Mucosa of rectum (tissue), 2 donors: Measurements from ENCODE around the gene ECM2.

Experiments used
- H3K27ac ChIP-seq, 2 donors: one replicate each; pipeline ENCODE4 v1.7.0; 2013; ENCODE audit warnings: inconsistent platforms in 2 of 2, low read depth in 2 of 2, low read length in 2 of 2
- H3K27me3 ChIP-seq, 2 donors: one replicate each; pipeline ENCODE4 v1.7.0; 2013; ENCODE audit warnings: low read length in 2 of 2; ENCODE audit not compliant: control insufficient read depth in 2 of 2, insufficient read depth in 2 of 2
- H3K36me3 ChIP-seq, 2 donors: one replicate each; pipeline ENCODE4 v1.7.0; 2013; ENCODE audit warnings: low read length in 2 of 2; ENCODE audit not compliant: control insufficient read depth in 2 of 2, insufficient read depth in 2 of 2
- H3K4me1 ChIP-seq, 2 donors: one replicate each; pipeline ENCODE4 v1.7.0; 2013; ENCODE audit warnings: low read length in 2 of 2, mild to moderate bottlenecking in 1 of 2; ENCODE audit not compliant: control insufficient read depth in 2 of 2, insufficient read depth in 2 of 2
- H3K4me3 ChIP-seq, 2 donors: one replicate each; pipeline ENCODE4 v1.7.0; 2013; ENCODE audit warnings: low read length in 2 of 2
- H3K9ac ChIP-seq, 2 donors: one replicate each; pipeline ENCODE4 v1.7.0; 2013; ENCODE audit warnings: low read length in 2 of 2, low read depth in 1 of 2, mild to moderate bottlenecking in 1 of 2
- H3K9me3 ChIP-seq, 2 donors: one replicate each; pipeline ENCODE4 v1.7.0; 2013; ENCODE audit warnings: low read length in 2 of 2; ENCODE audit not compliant: control insufficient read depth in 2 of 2
- donor health status: healthy.
- donor health status: Normal muscosa, but diverticular disease.

Gene ECM2

DNA sequence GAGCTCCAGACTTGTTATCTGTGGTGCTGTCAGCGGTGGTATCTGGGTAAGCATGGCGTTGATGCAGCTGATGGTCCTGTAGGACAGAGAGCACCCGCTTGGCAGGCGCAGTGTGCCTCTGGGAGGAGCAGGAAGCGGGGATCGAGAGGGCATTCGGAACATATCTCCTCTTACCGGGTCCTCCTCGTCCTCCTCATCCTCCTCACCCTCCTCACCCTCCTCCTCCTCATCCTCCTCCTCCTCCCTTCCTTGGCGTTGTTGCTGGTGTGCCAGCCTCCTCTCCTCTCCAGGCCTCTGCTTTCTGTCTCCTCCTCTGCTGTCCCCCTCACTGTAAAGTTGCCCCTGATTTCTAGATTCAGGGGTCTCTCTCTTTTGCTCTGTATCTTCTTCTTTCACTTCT, 21.2 kb downstream of the ECM2 start:
- Histone ChIP-seq H3K27me3 (no peaks in the 10 kb centered on the region), H3K4me3 (no peak overlapping the region), H3K9ac (no peak overlapping the region), H3K9me3 (no peaks in the 10 kb centered on the region), H3K4me1 (peaks cover 6 to 9% of the 10 kb centered on the region in 2 donors), H3K36me3 (no peaks in the 10 kb centered on the region), H3K27ac (no peak overlapping the region)

- H3K36me3 ChIP-seq = no peaks in the 10 kb centered on the region
- H3K9ac ChIP-seq = no peak overlapping the region
- H3K4me3 ChIP-seq = no peak overlapping the region
- peaks cover 6 to 9% of the 10 kb centered on the region in 2 donors for H3K4me1 ChIP-seq
- no peak overlapping the region for H3K27ac ChIP-seq
- no peaks in the 10 kb centered on the region for H3K27me3 ChIP-seq
- no peaks in the 10 kb centered on the region for H3K9me3 ChIP-seq
Observed at GRCh38 chr9:92513349-92513748, 22.4 kb downstream of the ECM2 start.

DNA sequence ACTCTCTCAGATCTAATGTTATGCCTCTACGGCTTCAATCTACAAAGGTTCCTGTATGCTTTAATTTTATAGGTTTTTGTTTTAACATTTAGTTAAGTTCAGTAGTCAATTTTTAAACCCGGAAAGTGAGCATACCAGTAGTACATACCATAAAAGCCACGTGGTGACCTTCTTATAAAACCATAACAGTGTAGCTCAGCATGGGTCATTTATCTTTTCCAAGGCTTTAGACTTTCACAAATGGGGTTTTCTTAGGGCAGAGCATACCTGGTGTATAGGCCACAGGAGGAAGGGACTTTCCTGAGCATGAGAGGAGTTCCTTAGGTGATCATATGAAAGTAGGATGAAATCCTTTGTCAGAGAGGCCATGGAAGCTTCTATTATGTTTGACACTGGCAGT, 23.2 kb downstream of the ECM2 start:
- H3K9me3 ChIP-seq = no peaks in the 10 kb centered on the region
- H3K4me3 ChIP-seq = no peak overlapping the region
- no peaks in the 10 kb centered on the region for H3K36me3 ChIP-seq
- H3K27ac ChIP-seq = peak overlapping the region; percentile 10 to 34
- peaks cover 6 to 16% of the 10 kb centered on the region in 2 donors for H3K4me1 ChIP-seq
- no peak overlapping the region for H3K9ac ChIP-seq
- no peaks in the 10 kb centered on the region for H3K27me3 ChIP-seq

DNA sequence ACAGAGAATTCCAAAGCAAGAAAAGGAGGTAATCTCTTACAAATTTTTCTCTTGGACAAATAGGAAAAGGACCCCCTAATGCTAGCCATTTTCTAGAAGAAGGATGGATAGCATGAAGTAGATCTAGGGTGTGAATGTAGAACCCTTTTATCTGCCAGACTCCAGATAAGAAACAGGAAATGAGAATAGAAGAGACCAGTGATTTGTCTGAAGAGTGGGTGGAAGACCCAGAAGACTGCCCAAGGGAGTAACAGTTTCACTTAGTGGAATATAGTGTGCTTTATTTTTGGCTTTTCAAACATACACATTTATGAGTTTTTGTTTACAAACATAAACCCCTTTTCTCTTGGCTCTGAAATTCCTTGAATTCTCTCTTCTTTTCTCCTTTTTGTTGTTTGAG, 25.0 kb downstream of the ECM2 start:
- H3K27me3 ChIP-seq = no peaks in the 10 kb centered on the region
- no peaks in the 10 kb centered on the region for H3K36me3 ChIP-seq
- H3K9me3 ChIP-seq = no peaks in the 10 kb centered on the region
- peaks cover 6 to 20% of the 10 kb centered on the region in 2 donors for H3K4me1 ChIP-seq
- H3K4me3 ChIP-seq = no peak overlapping the region
- H3K9ac ChIP-seq = no peak overlapping the region
- no peak overlapping the region for H3K27ac ChIP-seq

- Histone ChIP-seq H3K27me3 (no peaks in the 10 kb centered on the region), H3K27ac (no peak overlapping the region), H3K9ac (no peak overlapping the region), H3K9me3 (no peaks in the 10 kb centered on the region), H3K4me1 (peaks cover 6 to 20% of the 10 kb centered on the region in 2 donors), H3K36me3 (no peaks in the 10 kb centered on the region), H3K4me3 (no peak overlapping the region)
Observed at GRCh38 chr9:92509050-92509449, 26.7 kb downstream of the ECM2 start.

DNA sequence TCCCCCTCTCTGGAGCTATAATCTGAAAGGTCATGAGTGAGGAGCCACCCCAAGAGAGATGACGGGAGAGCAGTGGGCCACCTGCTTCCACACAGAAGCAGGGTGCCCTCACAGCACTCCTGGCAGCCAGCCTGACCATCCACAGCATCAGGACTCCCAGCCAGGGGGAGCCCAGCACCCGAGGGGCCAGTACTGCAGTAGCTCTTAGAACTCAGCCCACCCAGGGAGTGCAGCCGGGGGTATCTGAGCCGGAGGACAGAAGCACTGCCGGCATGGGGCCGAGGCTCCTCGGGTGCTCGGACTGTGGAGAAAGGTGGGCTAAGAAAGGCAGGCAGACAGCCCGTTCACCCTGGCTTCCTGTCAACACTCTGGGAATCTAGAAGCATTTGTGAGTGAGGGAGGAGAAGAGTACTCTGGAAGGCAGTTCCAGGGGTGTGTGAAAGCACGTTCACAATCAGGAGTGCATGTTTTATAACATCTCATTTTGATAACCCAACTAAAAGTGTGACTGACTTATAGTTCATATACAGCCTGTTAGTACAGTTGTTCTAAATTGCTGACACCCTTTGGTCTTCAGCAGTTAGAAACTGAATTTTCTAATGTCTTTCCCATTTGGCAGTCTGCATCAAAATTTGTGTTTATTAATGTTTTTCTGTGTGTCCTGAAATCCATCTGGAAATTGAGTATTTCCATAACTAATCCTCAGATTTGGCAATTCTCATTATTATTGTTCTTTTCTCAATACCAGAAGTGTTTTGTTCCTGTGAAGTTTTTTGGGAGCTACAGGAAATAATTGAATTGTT, 27.6 kb downstream of the ECM2 start:
- no peaks in the 10 kb centered on the region for H3K36me3 ChIP-seq
- no peak overlapping the region for H3K4me3 ChIP-seq
- H3K9ac ChIP-seq = no peak overlapping the region
- H3K4me1 ChIP-seq = peaks cover 6 to 20% of the 10 kb centered on the region in 2 donors
- H3K9me3 ChIP-seq = no peaks in the 10 kb centered on the region
- H3K27ac ChIP-seq = no peak overlapping the region
- H3K27me3 ChIP-seq = no peaks in the 10 kb centered on the region

GRCh38 chr9:92507496-92507895, 28.3 kb downstream of the ECM2 start:
- H3K4me1 ChIP-seq = peaks cover 0 to 14% of the 10 kb centered on the region in 2 donors
- no peak overlapping the region for H3K4me3 ChIP-seq
- no peaks in the 10 kb centered on the region for H3K36me3 ChIP-seq
- no peaks in the 10 kb centered on the region for H3K27me3 ChIP-seq
- no peaks in the 10 kb centered on the region for H3K9me3 ChIP-seq
- H3K9ac ChIP-seq = no peak overlapping the region
- no peak overlapping the region for H3K27ac ChIP-seq

DNA sequence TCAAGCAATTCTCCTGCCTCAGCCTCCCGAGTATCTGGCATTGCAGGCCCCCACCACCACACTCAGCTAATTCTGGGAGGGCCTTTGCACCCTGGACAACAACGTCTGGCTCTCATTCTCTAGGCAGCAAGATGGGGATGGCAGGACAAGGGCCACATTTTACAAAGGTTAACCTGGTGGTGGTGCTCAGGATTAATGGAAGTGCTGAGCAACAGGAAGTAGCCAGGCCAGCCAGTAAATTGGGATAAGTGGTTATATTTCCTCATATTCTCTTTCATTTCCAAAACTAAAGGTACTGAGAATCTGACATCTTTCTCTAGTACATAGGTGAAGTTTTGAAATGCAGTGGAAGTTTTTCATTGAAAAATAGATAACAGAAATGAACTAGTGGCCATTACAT, 28.8 kb downstream of the ECM2 start:
- no peaks in the 10 kb centered on the region for H3K27me3 ChIP-seq
- H3K9ac ChIP-seq = no peak overlapping the region
- H3K9me3 ChIP-seq = no peaks in the 10 kb centered on the region
- H3K36me3 ChIP-seq = no peaks in the 10 kb centered on the region
- H3K27ac ChIP-seq = no peak overlapping the region
- peaks cover 0 to 11% of the 10 kb centered on the region in 2 donors for H3K4me1 ChIP-seq
- H3K4me3 ChIP-seq = no peak overlapping the region

- Histone ChIP-seq H3K9ac (no peak overlapping the region), H3K27me3 (no peaks in the 10 kb centered on the region), H3K9me3 (no peaks in the 10 kb centered on the region), H3K4me1 (peaks cover 0 to 11% of the 10 kb centered on the region in 2 donors), H3K36me3 (no peaks in the 10 kb centered on the region), H3K4me3 (no peak overlapping the region), H3K27ac (peak overlapping the region in 1 of 2 donors; percentile 25)
Observed at GRCh38 chr9:92506184-92506857, 29.5 kb downstream of the ECM2 start.

- Histone ChIP-seq H3K9me3 (no peaks in the 10 kb centered on the region), H3K4me1 (peaks cover 0 to 11% of the 10 kb centered on the region in 2 donors), H3K27me3 (no peaks in the 10 kb centered on the region), H3K9ac (no peak overlapping the region), H3K27ac (no peak overlapping the region), H3K36me3 (no peaks in the 10 kb centered on the region), H3K4me3 (no peak overlapping the region)
Observed at GRCh38 chr9:92504881-92505280, 30.9 kb downstream of the ECM2 start.
